Vagina (tissue), 2 donors: ENCODE results near the gene CAPZA3. TPM values are rescaled to one million over a fixed set of nuclear protein-coding genes. Genes with fewer than 3 reads are reported as not detected.
"Not testable (repeated sequence)": the region's sequence is repeated elsewhere in the genome, so short reads cannot be mapped to it uniquely, and the experiment has no call there.

Source experiments
- DNase-seq, 2 donors: peaks; one replicate each; pipeline ENCODE4 v3.0.0-alpha.2; 2017; ENCODE audit errors: extremely low spot score in 2 of 2
- H3K27ac ChIP-seq: fragments of 200-600 bp; sonication (generic); one replicate; pipeline ENCODE4 v1.5.1; 2019
- H3K27me3 ChIP-seq: fragments of 200-600 bp; sonication (generic); one replicate; pipeline ENCODE4 v1.5.1; 2019
- H3K36me3 ChIP-seq, 2 donors: fragments of 200-600 bp; sonication (generic); one replicate each; pipeline ENCODE4 v1.5.1; 2017 to 2019
- H3K4me1 ChIP-seq: fragments of 200-600 bp; sonication (generic); one replicate; pipeline ENCODE4 v1.5.1; 2019
- H3K4me3 ChIP-seq, 2 donors: fragments of 200-600 bp; sonication (generic); 1 replicate in 1 of 2; 2 replicates in 1 of 2; pipeline ENCODE4 v1.5.1; 2016 to 2019
- H3K9me3 ChIP-seq: fragments of 200-600 bp; sonication (generic); one replicate; pipeline ENCODE4 v1.5.1; 2019
- CTCF ChIP-seq, 3 experiments: fragments of 450-650 bp in 2 of 3; fragments of 200-600 bp in 1 of 3; sonication (generic) in 1 of 3; IDR thresholded peaks; one replicate each; pipeline ENCODE4 v1.5.1; 2017 to 2019; ENCODE audit warnings: antibody characterized with exemption in 3 of 3, mild to moderate bottlenecking in 2 of 3, moderate library complexity in 2 of 3
- POLR2A ChIP-seq, 2 donors: fragments of 450-650 bp; IDR thresholded peaks; one replicate each; pipeline ENCODE4 v1.6.1; 2017; ENCODE audit warnings: antibody characterized with exemption in 2 of 2, mild to moderate bottlenecking in 2 of 2, moderate library complexity in 2 of 2
- POLR2AphosphoS5 ChIP-seq, 2 donors: sonication (generic); formaldehyde crosslinking; IDR thresholded peaks; one replicate each; pipeline ENCODE4 v1.9.0; 2017; ENCODE audit warnings: antibody characterized with exemption in 2 of 2, mild to moderate bottlenecking in 2 of 2, low read depth in 1 of 2; ENCODE audit not compliant: insufficient read depth in 1 of 2
- intact Hi-C: fragments of 100-400 bp; cut with DNase I; formaldehyde crosslinking; loops from one replicate; pipeline ENCODE4 v1.15.1; 2023
- total RNA-seq: library from RNA; depleted of rRNA; stranded (reverse); fragments of >200 nt; gene quantifications from one replicate; pipeline ENCODE4 v1.2.3, GENCODE V29; 2016

Gene CAPZA3
- total RNA-seq, 1 donor from 2014 or later = not detected

GRCh38 chr12:18782827-18783226 is 44.9 kb downstream of the CAPZA3 start:
- no peak overlapping the region for H3K27ac ChIP-seq
- H3K4me1 ChIP-seq = no peaks in the 10 kb centered on the region
- TF ChIP-seq POLR2AphosphoS5 (IDR thresholded peaks at IDR 0.05; ENCODE audit: insufficient read depth in 1 of 2, low read depth in 1 of 2) = no peak
- TF ChIP-seq POLR2A (IDR thresholded peaks at IDR 0.05) = no peak
- no peak for TF ChIP-seq CTCF (IDR thresholded peaks at IDR 0.05)
- intact Hi-C loops = no loop called here
- H3K27me3 ChIP-seq = no peaks in the 10 kb centered on the region
- H3K36me3 ChIP-seq = no peaks in the 10 kb centered on the region
- no peak for DNase-seq
- H3K4me3 ChIP-seq = no peak overlapping the region
- no peaks in the 10 kb centered on the region for H3K9me3 ChIP-seq

GRCh38 chr12:18785465-18785864 is 47.5 kb downstream of the CAPZA3 start:
- DNase-seq, H3K36me3 ChIP-seq, H3K9me3 ChIP-seq, intact Hi-C loops, H3K27me3 ChIP-seq, H3K4me1 ChIP-seq, H3K27ac ChIP-seq, H3K4me3 ChIP-seq: not testable (repeated sequence)

Other genes starting within 250 kb of the CAPZA3 start
- gene PLCZ1, start 107 bp upstream of the CAPZA3 start, total RNA-seq = not detected